WERI-Rb-1 (cell line): ENCODE results near the gene PKP1.
A peak's percentile ranks its signal among the peaks of the same experiment; 100 is the strongest.

Source experiments
- DNase-seq: peaks from one replicate; pipeline ENCODE4 v3.0.0-alpha.2; 2020
- H3K27ac ChIP-seq: fragments of 250-450 bp; sonication (Bioruptor Pico); 2 replicates; pipeline ENCODE4 v1.5.1; 2020; ENCODE audit warnings: mild to moderate bottlenecking, moderate library complexity
- H3K27me3 ChIP-seq: fragments of 250-450 bp; sonication (Bioruptor Pico); 2 replicates; pipeline ENCODE4 v1.5.1; 2021; ENCODE audit warnings: mild to moderate bottlenecking, low read depth, moderate library complexity; ENCODE audit not compliant: insufficient read depth, severe bottlenecking
- H3K36me3 ChIP-seq: fragments of 250-450 bp; sonication (Bioruptor Pico); 2 replicates; pipeline ENCODE4 v1.5.1; 2020; ENCODE audit warnings: mild to moderate bottlenecking, moderate library complexity
- H3K4me3 ChIP-seq: 2 replicates; pipeline ENCODE4 v1.5.1; 2011; ENCODE audit warnings: low read depth, mild to moderate bottlenecking, control low read depth, low read length
- H3K9me3 ChIP-seq: fragments of 250-450 bp; sonication (Bioruptor Pico); 2 replicates; pipeline ENCODE4 v1.5.1; 2021; ENCODE audit warnings: mild to moderate bottlenecking, moderate library complexity; ENCODE audit not compliant: severe bottlenecking
- TF ChIP-seq, protein P1 (sequence below): IDR thresholded peaks from 2 replicates; pipeline ENCODE4 v1.5.1; 2011; ENCODE audit warnings: low read depth, mild to moderate bottlenecking, control low read depth, inconsistent platforms, low read length

PKP1 gene

DNA sequence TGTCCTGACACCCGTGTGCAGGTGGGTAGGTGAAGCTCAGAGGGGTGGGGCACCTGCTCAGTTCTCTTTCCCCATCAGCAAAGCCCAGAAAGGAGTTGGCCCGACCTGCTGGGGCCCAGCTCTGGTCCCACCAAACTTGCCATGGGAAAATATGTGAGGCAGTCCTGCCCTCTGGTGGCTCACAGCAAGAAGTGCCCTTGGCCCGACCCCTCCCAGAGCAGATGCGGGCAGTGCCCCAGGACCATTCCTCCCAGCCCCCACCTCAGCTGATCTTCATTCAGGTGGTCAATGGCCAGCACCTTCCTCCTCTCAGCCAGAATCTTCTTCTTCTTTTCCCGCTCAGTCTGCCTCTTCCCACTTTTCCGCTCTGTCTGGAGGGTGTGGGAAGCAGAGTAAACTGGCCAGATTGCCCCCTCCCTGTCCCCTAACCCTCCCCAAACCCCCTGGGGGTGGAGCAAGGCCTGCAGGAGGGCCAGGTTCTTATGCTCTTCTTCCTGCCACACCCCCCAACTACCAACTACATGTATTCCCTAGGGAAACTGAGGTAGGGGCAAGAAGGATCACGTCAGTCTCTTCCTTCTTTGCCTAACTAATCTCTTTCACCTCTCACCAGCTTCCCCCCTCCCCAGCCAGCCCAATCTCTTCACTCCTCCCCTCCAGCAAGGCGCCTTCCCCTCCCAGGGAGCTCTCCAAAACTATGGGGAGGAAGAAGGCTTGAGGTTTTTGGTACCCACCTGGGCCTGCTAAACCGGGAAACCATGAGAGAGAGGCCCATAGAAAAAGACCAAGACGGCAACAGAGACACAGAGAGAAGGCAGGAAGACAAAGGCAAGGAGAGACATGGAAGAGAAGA lies 78.6 kb downstream of the PKP1 start:
- Histone ChIP-seq H3K27ac (no peak overlapping the region), H3K36me3 (no peaks in the 10 kb centered on the region), H3K4me3 (no peak overlapping the region), H3K27me3 (peaks cover 6% of the 10 kb centered on the region), H3K9me3 (no peaks in the 10 kb centered on the region)
- DNase-seq: peak; percentile 87
- TF ChIP-seq, protein P1, sequence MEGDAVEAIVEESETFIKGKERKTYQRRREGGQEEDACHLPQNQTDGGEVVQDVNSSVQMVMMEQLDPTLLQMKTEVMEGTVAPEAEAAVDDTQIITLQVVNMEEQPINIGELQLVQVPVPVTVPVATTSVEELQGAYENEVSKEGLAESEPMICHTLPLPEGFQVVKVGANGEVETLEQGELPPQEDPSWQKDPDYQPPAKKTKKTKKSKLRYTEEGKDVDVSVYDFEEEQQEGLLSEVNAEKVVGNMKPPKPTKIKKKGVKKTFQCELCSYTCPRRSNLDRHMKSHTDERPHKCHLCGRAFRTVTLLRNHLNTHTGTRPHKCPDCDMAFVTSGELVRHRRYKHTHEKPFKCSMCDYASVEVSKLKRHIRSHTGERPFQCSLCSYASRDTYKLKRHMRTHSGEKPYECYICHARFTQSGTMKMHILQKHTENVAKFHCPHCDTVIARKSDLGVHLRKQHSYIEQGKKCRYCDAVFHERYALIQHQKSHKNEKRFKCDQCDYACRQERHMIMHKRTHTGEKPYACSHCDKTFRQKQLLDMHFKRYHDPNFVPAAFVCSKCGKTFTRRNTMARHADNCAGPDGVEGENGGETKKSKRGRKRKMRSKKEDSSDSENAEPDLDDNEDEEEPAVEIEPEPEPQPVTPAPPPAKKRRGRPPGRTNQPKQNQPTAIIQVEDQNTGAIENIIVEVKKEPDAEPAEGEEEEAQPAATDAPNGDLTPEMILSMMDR: peak; percentile 99

DNA sequence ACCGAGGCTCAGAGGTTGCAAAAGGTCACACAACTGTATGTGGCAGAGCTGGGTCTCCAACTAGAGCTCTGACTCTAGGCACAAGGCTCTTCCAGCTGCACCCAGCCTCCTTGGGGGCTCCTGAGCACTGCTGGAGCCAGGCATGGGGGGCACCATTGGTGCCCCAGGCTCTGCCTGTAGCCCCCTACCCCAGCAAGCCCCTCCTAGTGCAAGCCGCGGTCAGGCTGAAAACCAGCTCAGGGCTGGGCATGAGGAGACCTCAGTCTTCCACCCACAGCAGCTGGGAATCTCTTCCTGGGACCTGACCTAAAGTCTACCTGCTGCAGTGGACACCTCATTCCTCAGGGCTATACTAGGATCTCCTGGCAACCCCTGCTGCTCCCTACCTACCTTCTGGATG lies 79.6 kb downstream of the PKP1 start:
- Histone ChIP-seq H3K27ac (no peak overlapping the region), H3K4me3 (no peak overlapping the region), H3K9me3 (no peaks in the 10 kb centered on the region), H3K27me3 (peaks cover 12% of the 10 kb centered on the region), H3K36me3 (no peaks in the 10 kb centered on the region)
- DNase-seq: no peak
- TF ChIP-seq, protein P1: no peak

DNA sequence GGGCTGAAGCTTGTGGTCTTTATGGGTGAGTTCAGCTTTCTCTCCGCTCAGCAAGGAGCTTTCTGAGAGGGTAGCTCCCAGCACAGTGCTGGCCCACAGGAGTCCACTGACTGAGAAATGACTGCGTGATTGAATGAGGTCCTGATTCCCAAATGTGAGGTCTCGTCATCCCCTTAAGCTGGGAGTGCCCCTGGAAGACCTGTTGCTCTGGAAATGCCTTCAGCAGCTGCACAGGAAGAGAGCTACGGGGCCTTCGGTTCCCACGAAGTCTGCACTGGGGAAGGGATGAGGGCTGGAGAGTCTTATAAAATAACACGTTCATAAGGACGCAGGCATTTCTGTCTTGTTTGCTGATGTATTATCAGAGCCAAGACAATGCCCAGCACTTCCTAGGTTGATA lies 80.2 kb downstream of the PKP1 start:
- H3K27ac ChIP-seq: no peak overlapping the region
- H3K9me3 ChIP-seq: no peaks in the 10 kb centered on the region
- H3K27me3 ChIP-seq: peaks cover 15% of the 10 kb centered on the region
- DNase-seq: no peak
- no peak overlapping the region for H3K4me3 ChIP-seq
- no peaks in the 10 kb centered on the region for H3K36me3 ChIP-seq
- TF ChIP-seq, protein P1: no peak

DNA sequence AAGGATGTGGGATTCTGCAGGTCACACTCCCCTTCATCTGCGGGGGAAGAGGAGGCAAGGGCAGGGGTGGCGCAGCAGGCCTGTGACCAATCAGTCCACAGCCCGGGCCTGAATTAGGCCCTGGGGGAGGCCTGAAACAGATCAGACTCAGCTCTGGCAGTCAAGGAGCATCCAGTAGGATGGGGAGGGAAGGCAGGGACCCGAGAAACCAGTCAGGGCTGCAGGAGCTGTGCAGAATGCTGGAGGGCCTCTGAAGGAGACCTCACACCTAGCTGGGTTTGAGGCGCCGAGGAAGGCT lies 81.5 kb downstream of the PKP1 start:
- Histone ChIP-seq H3K27ac (no peak overlapping the region), H3K4me3 (no peak overlapping the region), H3K27me3 (peaks cover 17% of the 10 kb centered on the region), H3K9me3 (no peaks in the 10 kb centered on the region), H3K36me3 (no peaks in the 10 kb centered on the region)
- no peak for DNase-seq
- TF ChIP-seq, protein P1: no peak

DNA sequence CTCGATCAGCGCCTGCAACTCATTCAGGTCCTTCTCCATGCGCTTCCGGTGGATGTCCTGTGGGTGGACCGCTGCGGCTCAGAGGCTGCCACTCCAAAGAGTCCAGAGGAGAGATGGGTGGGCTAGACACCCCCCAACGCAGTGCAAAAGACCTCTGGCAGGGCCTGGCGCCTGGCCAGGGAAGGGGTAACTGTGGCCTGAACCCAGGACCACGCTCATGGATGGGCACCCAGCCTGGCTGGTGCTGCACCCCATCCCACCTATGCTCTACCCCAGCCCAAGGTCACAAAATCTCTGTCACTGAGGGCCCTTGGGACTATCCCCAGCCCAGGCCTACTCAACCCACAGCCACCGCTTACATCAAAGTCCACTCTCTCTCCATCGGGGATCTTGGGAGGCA lies 81.9 kb downstream of the PKP1 start:
- H3K27ac ChIP-seq: no peak overlapping the region
- DNase-seq: no peak
- no peaks in the 10 kb centered on the region for H3K9me3 ChIP-seq
- H3K36me3 ChIP-seq: no peaks in the 10 kb centered on the region
- peaks cover 17% of the 10 kb centered on the region for H3K27me3 ChIP-seq
- TF ChIP-seq, protein P1: no peak
- H3K4me3 ChIP-seq: no peak overlapping the region

DNA sequence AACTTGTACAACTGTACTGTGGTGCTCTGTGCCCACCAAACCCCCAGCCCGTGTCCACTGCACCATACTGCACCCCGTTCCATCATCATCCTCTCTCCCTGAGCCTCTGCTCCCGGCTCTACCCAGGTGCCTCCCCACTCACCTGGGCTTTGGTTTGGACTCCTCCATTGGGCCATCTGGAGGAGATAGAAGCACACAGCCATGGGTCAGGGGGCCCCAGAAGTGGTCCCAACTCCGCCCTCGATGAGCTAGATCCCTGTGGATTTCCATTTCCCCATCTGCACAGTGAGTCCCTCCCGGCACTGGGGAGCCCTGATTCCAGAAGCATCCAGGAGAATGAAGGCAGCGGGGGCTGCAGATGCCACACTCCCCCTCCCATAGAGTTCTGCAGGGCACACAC lies 83.4 kb downstream of the PKP1 start:
- peaks cover 17% of the 10 kb centered on the region for H3K27me3 ChIP-seq
- TF ChIP-seq, protein P1: no peak

More for the DNA sequence above, 83.4 kb downstream of the PKP1 start:
- Histone ChIP-seq H3K4me3 (no peak overlapping the region), H3K9me3 (no peaks in the 10 kb centered on the region), H3K27ac (no peak overlapping the region), H3K36me3 (no peaks in the 10 kb centered on the region)
- DNase-seq: no peak
